GM23248 (cell line): Measurements from ENCODE around the gene WSCD1. TPM values are rescaled to one million over a fixed set of nuclear protein-coding genes. Genes with fewer than 3 reads are reported as not detected.

Source experiments
- DNase-seq: peaks from one replicate; pipeline ENCODE4 v3.0.0-alpha.2; 2015
- H2AFZ ChIP-seq: fragments of 200-600 bp; sonication (generic); 2 replicates; pipeline ENCODE4 v1.6.1; 2016; ENCODE audit warnings: antibody characterized with exemption
- H3F3A ChIP-seq: fragments of 200-600 bp; sonication (generic); 2 replicates; pipeline ENCODE4 v1.6.1; 2016; ENCODE audit warnings: mild to moderate bottlenecking, antibody characterized with exemption, mixed run types; ENCODE audit not compliant: insufficient read depth
- H3K27ac ChIP-seq: fragments of 200-600 bp; sonication (generic); 2 replicates; pipeline ENCODE4 v1.5.1; 2016; ENCODE audit warnings: mild to moderate bottlenecking
- H3K27me3 ChIP-seq: fragments of 200-600 bp; sonication (generic); replicated peaks from 2 replicates; pipeline ENCODE4 v1.6.1; 2016; ENCODE audit warnings: mild to moderate bottlenecking; ENCODE audit not compliant: insufficient read depth
- H3K36me3 ChIP-seq: fragments of 200-600 bp; sonication (generic); 2 replicates; pipeline ENCODE4 v1.6.1; 2016; ENCODE audit warnings: low read depth, mild to moderate bottlenecking
- H3K4me1 ChIP-seq: fragments of 200-600 bp; sonication (generic); 2 replicates; pipeline ENCODE4 v1.6.1; 2016; ENCODE audit warnings: mild to moderate bottlenecking; ENCODE audit not compliant: insufficient read depth
- H3K4me2 ChIP-seq: fragments of 200-600 bp; sonication (generic); one replicate; pipeline ENCODE4 v1.6.1; 2016; ENCODE audit warnings: mild to moderate bottlenecking; ENCODE audit not compliant: unreplicated experiment
- H3K4me3 ChIP-seq: fragments of 200-600 bp; sonication (generic); 2 replicates; pipeline ENCODE4 v1.5.1; 2016; ENCODE audit warnings: mild to moderate bottlenecking
- H3K79me2 ChIP-seq: fragments of 200-600 bp; sonication (generic); 2 replicates; pipeline ENCODE4 v1.6.1; 2016; ENCODE audit warnings: mild to moderate bottlenecking; ENCODE audit not compliant: insufficient read depth
- H3K9ac ChIP-seq: fragments of 200-600 bp; sonication (generic); 2 replicates; pipeline ENCODE4 v1.6.1; 2016; ENCODE audit warnings: mild to moderate bottlenecking
- H3K9me2 ChIP-seq: fragments of 200-600 bp; sonication (generic); 2 replicates; pipeline ENCODE4 v1.6.1; 2016; ENCODE audit warnings: mixed run types, mild to moderate bottlenecking, moderate library complexity; ENCODE audit not compliant: insufficient read depth
- H3K9me3 ChIP-seq: fragments of 200-600 bp; sonication (generic); one replicate; pipeline ENCODE4 v1.6.1; 2017; ENCODE audit warnings: low read depth
- H4K20me1 ChIP-seq: fragments of 200-600 bp; sonication (generic); 2 replicates; pipeline ENCODE4 v1.6.0; 2016; ENCODE audit not compliant: insufficient read depth
- EZH2 ChIP-seq: fragments of 200-600 bp; sonication (generic); IDR thresholded peaks from 2 replicates; pipeline ENCODE4 v1.6.1; 2018; ENCODE audit warnings: antibody characterized with exemption, mild to moderate bottlenecking; ENCODE audit not compliant: insufficient read depth, poor library complexity, severe bottlenecking
- EZH2phosphoT487 ChIP-seq: fragments of 200-600 bp; sonication (generic); IDR thresholded peaks from 2 replicates; pipeline ENCODE4 v1.6.1; 2018; ENCODE audit warnings: antibody characterized with exemption, moderate library complexity, mild to moderate bottlenecking, low read depth; ENCODE audit not compliant: insufficient read depth
- WGBS, 2 experiments: methylation state at CpG; one replicate each; pipeline ENCODE4 v1.1.6; 2015 to 2017; ENCODE audit warnings: low lambda C conversion rate in 2 of 2, low coverage in 1 of 2; ENCODE audit errors: missing lambda C conversion rate in 2 of 2; 5-methylcytosine and 5-hydroxymethylcytosine counted together
- in situ Hi-C: fragments of 300-500 bp; cut with MboI; formaldehyde crosslinking; loops from 2 replicates; pipeline ENCODE4 v1.15.0; 2020
- polyA plus RNA-seq: library from polyadenylated mRNA; unstranded; fragments of >200 nt; fragmentation: Nextera tagmentation; extraction: Ambion mirVana; gene quantifications from 2 replicates; pipeline ENCODE4 v1.2.1, GENCODE V29; 2016
- total RNA-seq: library from RNA; depleted of rRNA; stranded (reverse); fragments of >200 nt; shearing (Covaris generic); gene quantifications from 2 replicates; pipeline ENCODE4 v1.2.3, GENCODE V29; 2014

The WSCD1 gene
- total and polyA plus RNA-seq, 2 experiments from 2014 or later, result 0.11 TPM; not detected in 1

GRCh38 chr17:6054372-6054771 lies 15.8 kb upstream of the WSCD1 start:
- in situ Hi-C loops, result no loop called here
- 10% methylated on average over 3 of the region's 3 CpGs for WGBS, 2 experiments

DNA sequence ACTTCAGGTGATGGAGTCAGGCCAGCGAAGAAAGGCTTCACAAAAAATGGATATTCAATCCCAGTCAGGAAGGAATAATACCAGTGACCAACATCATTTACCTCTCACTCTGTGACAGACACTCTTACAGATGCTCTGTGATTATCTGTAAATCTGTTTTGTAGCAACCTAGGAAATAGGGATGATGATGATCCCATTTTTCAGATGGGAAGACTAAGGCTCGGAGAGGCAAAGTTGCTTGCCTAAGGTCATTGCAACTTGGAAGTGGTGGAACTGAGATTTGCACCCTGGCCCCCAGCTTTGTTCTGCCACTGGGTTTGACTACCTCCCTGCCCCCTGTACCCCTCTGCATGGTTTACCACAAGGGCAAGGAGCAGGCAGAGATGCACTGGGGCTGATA lies 14.1 kb upstream of the WSCD1 start:
- Histone ChIP-seq H3K9ac (no peak overlapping the region), H3K79me2 (no peaks in the 10 kb centered on the region), H3K27me3 (no peaks in the 10 kb centered on the region), H3K9me2 (no peaks in the 10 kb centered on the region), H3K27ac (no peak overlapping the region), H2AFZ (no peak overlapping the region), H3K4me1 (no peaks in the 10 kb centered on the region), H3K4me3 (no peak overlapping the region), H3K4me2 (no peak overlapping the region), H3K9me3 (no peaks in the 10 kb centered on the region), H4K20me1 (no peaks in the 10 kb centered on the region), H3F3A (no peaks in the 10 kb centered on the region), H3K36me3 (no peaks in the 10 kb centered on the region)
- WGBS, 2 experiments, result 28 to 32% methylated on average over 2 of the region's 2 CpGs
- no peak for DNase-seq
- in situ Hi-C loops, result no loop called here
- TF ChIP-seq EZH2phosphoT487, result no peak
- TF ChIP-seq EZH2, result no peak

More at GRCh38 chr17:6054372-6054771, 15.8 kb upstream of the WSCD1 start:
- Histone ChIP-seq H3K79me2 (no peaks in the 10 kb centered on the region), H2AFZ (no peak overlapping the region), H3K4me2 (no peak overlapping the region), H3F3A (no peaks in the 10 kb centered on the region), H3K27me3 (no peaks in the 10 kb centered on the region), H4K20me1 (no peaks in the 10 kb centered on the region), H3K4me1 (no peaks in the 10 kb centered on the region), H3K4me3 (no peak overlapping the region), H3K27ac (no peak overlapping the region), H3K9me3 (no peaks in the 10 kb centered on the region), H3K9me2 (no peaks in the 10 kb centered on the region), H3K9ac (no peak overlapping the region), H3K36me3 (no peaks in the 10 kb centered on the region)
- no peak for DNase-seq
- TF ChIP-seq EZH2phosphoT487, result no peak
- no peak for TF ChIP-seq EZH2

- Histone ChIP-seq H4K20me1 (no peaks in the 10 kb centered on the region), H3F3A (no peaks in the 10 kb centered on the region), H3K36me3 (no peaks in the 10 kb centered on the region), H3K4me2 (no peak overlapping the region), H3K4me3 (no peak overlapping the region), H3K4me1 (no peaks in the 10 kb centered on the region), H3K9me3 (no peaks in the 10 kb centered on the region), H3K79me2 (no peaks in the 10 kb centered on the region), H2AFZ (no peak overlapping the region), H3K27ac (no peak overlapping the region), H3K27me3 (no peaks in the 10 kb centered on the region), H3K9ac (no peak overlapping the region), H3K9me2 (no peaks in the 10 kb centered on the region)
- in situ Hi-C loops, result no loop called here
- WGBS, 2 experiments, result 7 to 8% methylated on average over 8 of the region's 8 CpGs
- TF ChIP-seq EZH2phosphoT487 (no peak), EZH2 (no peak)
- no peak for DNase-seq
These were observed 12.6 kb upstream of the WSCD1 start for GRCh38 chr17:6057562-6057961.

- H3K9me3 ChIP-seq, result no peaks in the 10 kb centered on the region
- no peak for DNase-seq
- H3K4me2 ChIP-seq, result no peak overlapping the region
- H3K27me3 ChIP-seq, result no peaks in the 10 kb centered on the region
- H3K79me2 ChIP-seq, result no peaks in the 10 kb centered on the region
- H2AFZ ChIP-seq, result no peak overlapping the region
- in situ Hi-C loops, result no loop called here
- no peak overlapping the region for H3K27ac ChIP-seq
- H3K9ac ChIP-seq, result no peak overlapping the region
- H4K20me1 ChIP-seq, result no peaks in the 10 kb centered on the region
- 20 to 25% methylated on average over 8 of the region's 8 CpGs for WGBS, 2 experiments
- H3K4me3 ChIP-seq, result no peak overlapping the region
- H3K36me3 ChIP-seq, result no peaks in the 10 kb centered on the region
- TF ChIP-seq EZH2phosphoT487 (no peak), EZH2 (no peak)
- no peaks in the 10 kb centered on the region for H3K9me2 ChIP-seq
- H3K4me1 ChIP-seq, result no peaks in the 10 kb centered on the region
- no peaks in the 10 kb centered on the region for H3F3A ChIP-seq
These were observed 10.8 kb upstream of the WSCD1 start for GRCh38 chr17:6059406-6059805.

- Histone ChIP-seq H2AFZ (no peak overlapping the region), H3K4me1 (no peaks in the 10 kb centered on the region), H3K79me2 (no peaks in the 10 kb centered on the region), H3K36me3 (no peaks in the 10 kb centered on the region), H3K4me2 (no peak overlapping the region), H3K9me2 (no peaks in the 10 kb centered on the region), H3K9ac (no peak overlapping the region), H3K4me3 (no peak overlapping the region), H3K9me3 (no peaks in the 10 kb centered on the region), H3F3A (no peaks in the 10 kb centered on the region), H4K20me1 (no peaks in the 10 kb centered on the region), H3K27me3 (no peaks in the 10 kb centered on the region), H3K27ac (no peak overlapping the region)
- WGBS, 2 experiments, result 1 to 7% methylated on average over 5 of the region's 5 CpGs
- in situ Hi-C loops, result no loop called here
- no peak for TF ChIP-seq EZH2phosphoT487
- TF ChIP-seq EZH2, result no peak
- peak; percentile 49 for DNase-seq
These were observed 8.9 kb upstream of the WSCD1 start for GRCh38 chr17:6061290-6061689.
